MCF 10A (cell line): ENCODE results near the gene ALDH1L1. TPM values are rescaled to one million over a fixed set of nuclear protein-coding genes. Genes with fewer than 3 reads are reported as not detected.

Source experiments
- BruUV-seq: library from RNA; stranded (reverse); fragments of 400-500 nt; replicated peaks from 2 replicates; lab custom pipeline; 2021; lab: Mats Ljungman, UMichigan
- CTCF ChIA-PET: fragments of 300-600 bp; sonication (Branson Sonifier 250); formaldehyde crosslinking; extraction: SDS; loops from one replicate; lab custom pipeline; 2021; ENCODE audit warnings: antibody characterized with exemption, inconsistent platforms; lab: Yijun Ruan, JAX
- POLR2A ChIA-PET: fragments of 300-600, 350-650 bp; sonication (Branson Sonifier 250); formaldehyde crosslinking; extraction: SDS; loops from one replicate; lab custom pipeline; 2020; ENCODE audit warnings: antibody characterized with exemption, inconsistent platforms; lab: Yijun Ruan, JAX
- DNase-seq: peaks from one replicate; pipeline ENCODE4 v3.0.0-alpha.2; 2018; ENCODE audit not compliant: unreplicated experiment
- H3K27ac Mint-ChIP-seq: one replicate; pipeline ENCODE4 v1.8.0; 2022; ENCODE audit warnings: mild to moderate bottlenecking, low read depth, mixed read lengths; ENCODE audit not compliant: unreplicated experiment
- H3K27me3 Mint-ChIP-seq: one replicate; pipeline ENCODE4 v1.8.0; 2022; ENCODE audit warnings: mixed read lengths; ENCODE audit not compliant: insufficient read depth, unreplicated experiment
- H3K36me3 Mint-ChIP-seq: one replicate; pipeline ENCODE4 v1.8.0; 2022; ENCODE audit warnings: mild to moderate bottlenecking, moderate library complexity, mixed read lengths; ENCODE audit not compliant: insufficient read depth, unreplicated experiment
- H3K4me1 Mint-ChIP-seq: one replicate; pipeline ENCODE4 v1.8.0; 2022; ENCODE audit warnings: mixed read lengths; ENCODE audit not compliant: insufficient read depth, unreplicated experiment
- H3K4me3 Mint-ChIP-seq: one replicate; pipeline ENCODE4 v1.8.0; 2022; ENCODE audit warnings: mild to moderate bottlenecking, moderate library complexity, mixed read lengths; ENCODE audit not compliant: unreplicated experiment
- H3K9me3 Mint-ChIP-seq: one replicate; pipeline ENCODE4 v1.8.0; 2022; ENCODE audit warnings: mixed read lengths; ENCODE audit not compliant: unreplicated experiment
- intact Hi-C: fragments of 100-400 bp; cut with micrococcal nuclease; formaldehyde crosslinking; loops from 2 replicates; pipeline ENCODE4 v1.14.1; 2022
- total RNA-seq: library from RNA; stranded (reverse); gene quantifications from 2 replicates; pipeline ENCODE4 v1.2.3, GENCODE V29; 2022
- TF ChIP-seq, protein P1 (sequence below): fragments of 200-600 bp; IDR thresholded peaks from one replicate; pipeline ENCODE4 v1.8.0; 2022; ENCODE audit warnings: antibody characterized with exemption, mild to moderate bottlenecking; ENCODE audit not compliant: unreplicated experiment

Gene ALDH1L1
- total RNA-seq, 1 experiment from 2014 or later: 1.9 TPM

DNA sequence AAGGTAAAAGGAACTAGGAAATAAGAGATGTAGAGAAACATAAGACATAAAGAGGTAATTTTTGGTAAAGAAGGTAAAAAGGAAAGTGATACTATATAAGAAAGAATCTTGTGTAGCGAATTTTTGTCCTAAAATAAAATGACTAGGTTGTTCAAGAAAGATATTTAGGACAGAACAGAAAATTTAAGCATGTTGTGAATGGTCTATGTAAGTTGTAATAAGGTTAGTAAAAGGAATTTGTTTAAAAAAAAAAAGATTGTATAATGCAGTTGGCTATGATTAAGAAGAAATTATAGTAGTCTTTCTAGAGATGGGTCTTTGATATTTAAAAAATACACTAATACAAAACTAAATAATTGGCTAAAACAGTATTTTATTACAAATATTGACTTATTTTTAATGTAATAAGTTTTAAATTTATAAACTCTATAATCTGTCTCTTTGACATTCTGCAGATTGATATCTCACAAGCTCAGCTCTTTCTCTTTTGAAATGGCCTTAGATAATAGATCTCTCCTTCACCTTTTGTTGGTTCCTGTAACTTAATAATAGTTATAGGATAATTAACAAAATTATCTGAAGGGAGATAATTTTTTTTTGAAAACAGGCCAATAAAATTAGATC, 92.7 kb downstream of the ALDH1L1 start:
- Mint-ChIP-seq H3K9me3 (peaks cover 8% of the 10 kb centered on the region), H3K27ac (no peak overlapping the region), H3K27me3 (no peaks in the 10 kb centered on the region), H3K4me1 (peaks cover 11% of the 10 kb centered on the region), H3K4me3 (no peak overlapping the region), H3K36me3 (no peaks in the 10 kb centered on the region)
- POLR2A ChIA-PET: no interaction called here
- intact Hi-C loops: no loop called here
- CTCF ChIA-PET: interaction anchor here (1.2 kb wide), 1 partner anchor 31 kb away, joined by 5 read pairs; no protein-coding TSS in a partner anchor
- no TSS peak for BruUV-seq
- no peak for DNase-seq
- TF ChIP-seq, protein P1, sequence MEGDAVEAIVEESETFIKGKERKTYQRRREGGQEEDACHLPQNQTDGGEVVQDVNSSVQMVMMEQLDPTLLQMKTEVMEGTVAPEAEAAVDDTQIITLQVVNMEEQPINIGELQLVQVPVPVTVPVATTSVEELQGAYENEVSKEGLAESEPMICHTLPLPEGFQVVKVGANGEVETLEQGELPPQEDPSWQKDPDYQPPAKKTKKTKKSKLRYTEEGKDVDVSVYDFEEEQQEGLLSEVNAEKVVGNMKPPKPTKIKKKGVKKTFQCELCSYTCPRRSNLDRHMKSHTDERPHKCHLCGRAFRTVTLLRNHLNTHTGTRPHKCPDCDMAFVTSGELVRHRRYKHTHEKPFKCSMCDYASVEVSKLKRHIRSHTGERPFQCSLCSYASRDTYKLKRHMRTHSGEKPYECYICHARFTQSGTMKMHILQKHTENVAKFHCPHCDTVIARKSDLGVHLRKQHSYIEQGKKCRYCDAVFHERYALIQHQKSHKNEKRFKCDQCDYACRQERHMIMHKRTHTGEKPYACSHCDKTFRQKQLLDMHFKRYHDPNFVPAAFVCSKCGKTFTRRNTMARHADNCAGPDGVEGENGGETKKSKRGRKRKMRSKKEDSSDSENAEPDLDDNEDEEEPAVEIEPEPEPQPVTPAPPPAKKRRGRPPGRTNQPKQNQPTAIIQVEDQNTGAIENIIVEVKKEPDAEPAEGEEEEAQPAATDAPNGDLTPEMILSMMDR: no peak

DNA sequence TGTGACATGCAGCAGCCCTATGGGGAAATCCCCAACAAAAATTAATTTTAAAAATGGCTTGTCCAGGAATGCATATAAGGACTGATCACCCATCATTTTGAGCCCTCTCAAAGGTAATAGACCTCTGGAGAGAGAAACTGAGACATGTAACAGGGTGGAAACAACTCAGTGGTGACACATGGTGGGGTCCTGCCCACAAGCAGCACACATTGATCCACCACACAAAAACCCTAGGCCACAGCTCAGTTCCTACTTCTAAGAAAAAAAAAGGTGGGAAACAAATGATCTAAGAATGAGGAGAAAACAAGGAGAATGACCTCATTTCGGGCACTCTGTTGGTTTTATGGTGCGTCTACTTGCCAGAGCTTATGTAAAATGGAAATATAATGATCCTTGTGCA, 94.5 kb downstream of the ALDH1L1 start:
- BruUV-seq: no TSS peak
- Mint-ChIP-seq H3K36me3 (no peaks in the 10 kb centered on the region), H3K9me3 (peaks cover 1% of the 10 kb centered on the region), H3K27ac (no peak overlapping the region), H3K27me3 (no peaks in the 10 kb centered on the region), H3K4me1 (peaks cover 15% of the 10 kb centered on the region), H3K4me3 (no peak overlapping the region)
- ChIA-PET CTCF (interaction anchor here (0.6 to 1.7 kb wide), 4 partner anchors 17 to 437 kb away, joined by 3 read pairs; no protein-coding TSS in a partner anchor), POLR2A (interaction anchor here (0.6 kb wide), 1 partner anchor 852 kb away, joined by 3 read pairs; no protein-coding TSS in a partner anchor)
- no peak for DNase-seq
- intact Hi-C loops: no loop called here
- TF ChIP-seq, protein P1: no peak

DNA sequence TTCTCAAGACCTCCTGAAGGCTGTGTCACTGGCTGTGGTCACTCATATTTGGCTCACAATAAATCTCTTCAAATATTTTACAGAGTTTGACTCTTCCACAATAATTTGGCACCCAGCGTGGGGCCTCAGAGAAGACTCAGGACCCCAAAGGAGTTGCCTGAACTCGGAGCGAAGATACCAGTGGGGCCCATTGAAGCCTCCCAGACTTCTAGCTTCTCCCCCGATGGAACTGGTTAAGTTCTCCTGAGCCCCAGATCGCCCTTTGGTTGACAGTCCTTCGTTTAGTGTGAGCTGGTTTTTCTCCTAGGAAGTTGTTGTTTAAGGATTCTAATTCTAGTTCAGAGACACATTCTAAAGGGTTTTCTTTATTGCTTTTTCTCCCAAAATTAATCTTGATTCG, 95.1 kb downstream of the ALDH1L1 start:
- Mint-ChIP-seq H3K27me3 (no peaks in the 10 kb centered on the region), H3K27ac (peak overlapping the region; percentile 82), H3K4me1 (peaks cover 15% of the 10 kb centered on the region), H3K36me3 (no peaks in the 10 kb centered on the region), H3K4me3 (peak overlapping the region; percentile 82), H3K9me3 (no peaks in the 10 kb centered on the region)
- no peak for DNase-seq
- intact Hi-C loops: no loop called here
- ChIA-PET POLR2A (no interaction called here), CTCF (interaction anchor here (0.6 to 1.1 kb wide), 3 partner anchors 10 to 437 kb away, joined by 3 read pairs; no protein-coding TSS in a partner anchor)
- TF ChIP-seq, protein P1: no peak
- BruUV-seq: no TSS peak

DNA sequence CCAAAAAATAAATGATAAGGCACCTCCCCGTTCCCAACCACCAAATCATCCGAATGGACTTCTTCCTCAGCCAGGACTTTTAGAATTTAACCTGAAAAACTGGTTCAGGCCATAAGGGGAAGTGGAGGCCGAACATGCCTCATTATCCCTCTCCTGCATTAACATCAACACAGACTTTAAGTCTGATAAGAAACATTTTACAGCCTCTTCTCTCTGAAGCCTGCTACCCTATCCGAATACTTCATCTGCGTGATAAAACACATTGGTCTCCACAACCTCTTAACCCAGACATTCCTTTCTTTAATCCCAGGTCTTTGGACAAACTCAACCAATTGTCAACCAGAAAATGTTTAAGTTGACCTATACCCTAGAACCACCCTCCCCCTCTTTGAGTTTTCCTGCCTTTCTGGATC, 95.6 kb downstream of the ALDH1L1 start:
- Mint-ChIP-seq H3K36me3 (no peaks in the 10 kb centered on the region), H3K9me3 (no peaks in the 10 kb centered on the region), H3K27me3 (no peaks in the 10 kb centered on the region), H3K4me1 (peaks cover 15% of the 10 kb centered on the region), H3K27ac (peak overlapping the region; percentile 82), H3K4me3 (peak overlapping the region; percentile 82)
- TF ChIP-seq, protein P1: no peak
- CTCF ChIA-PET: interaction anchor here (0.7 to 1.4 kb wide), 3 partner anchors 10 to 113 kb away, joined by 3 read pairs; no protein-coding TSS in a partner anchor
- DNase-seq: no peak
- POLR2A ChIA-PET: interaction anchor here (0.6 to 1.4 kb wide), 5 partner anchors 14 to 1503 kb away, joined by 3 to 5 read pairs (median 3); no protein-coding TSS in a partner anchor
- intact Hi-C loops: loop anchor here (5.0 kb wide), 2 partner anchors 92 to 112 kb away; no protein-coding TSS in a partner anchor
- BruUV-seq: no TSS peak
